Central memory CD8-positive, alpha-beta T cell (primary cell): ENCODE results near the gene RABL2B.

ENCODE experiments used
- ATAC-seq: fragments of 150-1000 bp; cut with Tn5 transposase; replicated peaks from 2 replicates; pipeline ENCODE4 v1.10.0; 2022; ENCODE audit warnings: mild to moderate bottlenecking, moderate FRiP score, moderate number of reproducible peaks; ENCODE audit not compliant: poor library complexity, severe bottlenecking; ENCODE audit errors: extremely low read depth
- DNase-seq, 2 donors: peaks; one replicate each; pipeline ENCODE4 v3.0.0; 2021; ENCODE audit warnings: low spot score in 2 of 2
- H3K27ac Mint-ChIP-seq: one replicate; pipeline ENCODE4 v1.8.0; 2022; ENCODE audit warnings: low read depth, mild to moderate bottlenecking, moderate library complexity, mixed read lengths
- H3K27me3 Mint-ChIP-seq: one replicate; pipeline ENCODE4 v1.8.0; 2022; ENCODE audit warnings: mixed read lengths
- H3K36me3 Mint-ChIP-seq: one replicate; pipeline ENCODE4 v1.8.0; 2022; ENCODE audit warnings: mild to moderate bottlenecking, moderate library complexity, mixed read lengths; ENCODE audit not compliant: insufficient read depth
- H3K4me1 Mint-ChIP-seq: one replicate; pipeline ENCODE4 v1.8.0; 2022; ENCODE audit warnings: mixed read lengths
- H3K4me3 Mint-ChIP-seq: one replicate; pipeline ENCODE4 v1.8.0; 2022; ENCODE audit warnings: mild to moderate bottlenecking, moderate library complexity, mixed read lengths
- H3K9me3 Mint-ChIP-seq: one replicate; pipeline ENCODE4 v1.8.0; 2022; ENCODE audit warnings: mixed read lengths

Gene RABL2B

GRCh38 chr22:50734343-50734771 is 49.1 kb downstream of the RABL2B start:
- Mint-ChIP-seq H3K4me1 (peaks cover 10% of the 10 kb centered on the region), H3K9me3 (no peaks in the 10 kb centered on the region), H3K27me3 (peaks cover 45% of the 10 kb centered on the region), H3K36me3 (no peaks in the 10 kb centered on the region), H3K27ac (no peak overlapping the region), H3K4me3 (no peak overlapping the region)
- ATAC-seq (no peak), DNase-seq (no peak)

- Mint-ChIP-seq H3K9me3 (no peaks in the 10 kb centered on the region), H3K36me3 (no peaks in the 10 kb centered on the region), H3K27me3 (peaks cover 39% of the 10 kb centered on the region), H3K4me3 (no peak overlapping the region), H3K4me1 (peaks cover 10% of the 10 kb centered on the region), H3K27ac (no peak overlapping the region)
- ATAC-seq (no peak), DNase-seq (no peak)
Measured at GRCh38 chr22:50733521-50734342, 49.7 kb downstream of the RABL2B start.

GRCh38 chr22:50732681-50733080 is 50.8 kb downstream of the RABL2B start:
- H3K4me1 Mint-ChIP-seq = peaks cover 10% of the 10 kb centered on the region
- no peak overlapping the region for H3K4me3 Mint-ChIP-seq
- peaks cover 29% of the 10 kb centered on the region for H3K27me3 Mint-ChIP-seq
- no peak overlapping the region for H3K27ac Mint-ChIP-seq
- no peaks in the 10 kb centered on the region for H3K36me3 Mint-ChIP-seq
- H3K9me3 Mint-ChIP-seq = no peaks in the 10 kb centered on the region
- DNase-seq (no peak), ATAC-seq (no peak)

- peak; percentile 34 to 37 for DNase-seq
- peak; percentile 91 for ATAC-seq
- Mint-ChIP-seq H3K27me3 (peaks cover 22% of the 10 kb centered on the region), H3K27ac (no peak overlapping the region), H3K36me3 (no peaks in the 10 kb centered on the region), H3K4me1 (peaks cover 10% of the 10 kb centered on the region), H3K4me3 (no peak overlapping the region), H3K9me3 (no peaks in the 10 kb centered on the region)
Measured at GRCh38 chr22:50731811-50732624, 51.4 kb downstream of the RABL2B start.

GRCh38 chr22:50730941-50731661 is 52.3 kb downstream of the RABL2B start:
- ATAC-seq (no peak), DNase-seq (no peak)
- H3K27me3 Mint-ChIP-seq = peaks cover 14% of the 10 kb centered on the region
- H3K27ac Mint-ChIP-seq = no peak overlapping the region
- H3K36me3 Mint-ChIP-seq = no peaks in the 10 kb centered on the region
- no peak overlapping the region for H3K4me3 Mint-ChIP-seq
- peaks cover 10% of the 10 kb centered on the region for H3K4me1 Mint-ChIP-seq
- H3K9me3 Mint-ChIP-seq = no peaks in the 10 kb centered on the region

GRCh38 chr22:50730013-50730891 is 53.2 kb downstream of the RABL2B start:
- Mint-ChIP-seq H3K36me3 (no peaks in the 10 kb centered on the region), H3K27me3 (peaks cover 5% of the 10 kb centered on the region), H3K27ac (no peak overlapping the region), H3K4me1 (peaks cover 10% of the 10 kb centered on the region), H3K9me3 (no peaks in the 10 kb centered on the region), H3K4me3 (no peak overlapping the region)
- DNase-seq (no peak), ATAC-seq (no peak)

GRCh38 chr22:50729391-50730012 is 53.9 kb downstream of the RABL2B start:
- H3K27me3 Mint-ChIP-seq = no peaks in the 10 kb centered on the region
- no peak overlapping the region for H3K4me3 Mint-ChIP-seq
- H3K9me3 Mint-ChIP-seq = no peaks in the 10 kb centered on the region
- no peaks in the 10 kb centered on the region for H3K36me3 Mint-ChIP-seq
- DNase-seq = no peak
- no peak overlapping the region for H3K27ac Mint-ChIP-seq
- peaks cover 10% of the 10 kb centered on the region for H3K4me1 Mint-ChIP-seq
- no peak for ATAC-seq

- Mint-ChIP-seq H3K36me3 (no peaks in the 10 kb centered on the region), H3K27me3 (no peaks in the 10 kb centered on the region), H3K4me3 (no peak overlapping the region), H3K9me3 (no peaks in the 10 kb centered on the region), H3K27ac (no peak overlapping the region), H3K4me1 (peaks cover 10% of the 10 kb centered on the region)
- ATAC-seq = no peak
- no peak for DNase-seq
Measured at GRCh38 chr22:50728523-50728931, 54.9 kb downstream of the RABL2B start.

GRCh38 chr22:50727678-50728522 is 55.5 kb downstream of the RABL2B start:
- H3K27ac Mint-ChIP-seq = no peak overlapping the region
- H3K4me3 Mint-ChIP-seq = no peak overlapping the region
- DNase-seq = no peak
- H3K9me3 Mint-ChIP-seq = no peaks in the 10 kb centered on the region
- ATAC-seq = no peak
- H3K27me3 Mint-ChIP-seq = no peaks in the 10 kb centered on the region
- H3K36me3 Mint-ChIP-seq = no peaks in the 10 kb centered on the region
- peaks cover 9% of the 10 kb centered on the region for H3K4me1 Mint-ChIP-seq

GRCh38 chr22:50726643-50727340 is 56.6 kb downstream of the RABL2B start:
- ATAC-seq (no peak), DNase-seq (no peak)
- H3K9me3 Mint-ChIP-seq = no peaks in the 10 kb centered on the region
- no peak overlapping the region for H3K4me3 Mint-ChIP-seq
- H3K27me3 Mint-ChIP-seq = no peaks in the 10 kb centered on the region
- no peaks in the 10 kb centered on the region for H3K4me1 Mint-ChIP-seq
- no peaks in the 10 kb centered on the region for H3K36me3 Mint-ChIP-seq
- no peak overlapping the region for H3K27ac Mint-ChIP-seq
